ENCODE results near the gene DCST1.

DNA sequence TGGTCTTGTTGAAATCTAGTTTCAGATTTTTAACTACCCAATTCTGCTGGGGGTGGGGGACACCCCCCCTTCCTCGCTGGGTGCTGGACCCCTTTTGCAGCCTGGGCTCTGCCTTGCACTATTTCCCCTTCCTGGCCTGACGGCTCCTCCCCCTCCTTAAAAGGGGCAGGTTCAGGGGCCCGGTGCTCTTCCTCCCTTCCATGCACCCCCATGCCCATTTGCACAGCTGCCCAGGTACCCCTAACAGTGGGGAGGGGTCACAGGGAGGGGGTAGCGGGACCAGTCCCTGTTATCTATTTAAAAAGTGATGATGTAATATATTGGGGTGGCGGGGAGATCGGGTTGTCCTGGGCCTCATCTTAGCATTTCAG is 15.7 kb upstream of the DCST1 start:
- TF ChIP-seq, protein P1, sequence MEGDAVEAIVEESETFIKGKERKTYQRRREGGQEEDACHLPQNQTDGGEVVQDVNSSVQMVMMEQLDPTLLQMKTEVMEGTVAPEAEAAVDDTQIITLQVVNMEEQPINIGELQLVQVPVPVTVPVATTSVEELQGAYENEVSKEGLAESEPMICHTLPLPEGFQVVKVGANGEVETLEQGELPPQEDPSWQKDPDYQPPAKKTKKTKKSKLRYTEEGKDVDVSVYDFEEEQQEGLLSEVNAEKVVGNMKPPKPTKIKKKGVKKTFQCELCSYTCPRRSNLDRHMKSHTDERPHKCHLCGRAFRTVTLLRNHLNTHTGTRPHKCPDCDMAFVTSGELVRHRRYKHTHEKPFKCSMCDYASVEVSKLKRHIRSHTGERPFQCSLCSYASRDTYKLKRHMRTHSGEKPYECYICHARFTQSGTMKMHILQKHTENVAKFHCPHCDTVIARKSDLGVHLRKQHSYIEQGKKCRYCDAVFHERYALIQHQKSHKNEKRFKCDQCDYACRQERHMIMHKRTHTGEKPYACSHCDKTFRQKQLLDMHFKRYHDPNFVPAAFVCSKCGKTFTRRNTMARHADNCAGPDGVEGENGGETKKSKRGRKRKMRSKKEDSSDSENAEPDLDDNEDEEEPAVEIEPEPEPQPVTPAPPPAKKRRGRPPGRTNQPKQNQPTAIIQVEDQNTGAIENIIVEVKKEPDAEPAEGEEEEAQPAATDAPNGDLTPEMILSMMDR (conservative IDR thresholded peaks at IDR 0.05; ENCODE audit: low read length) = no peak; the same call in 1 of the 2 replicates
- no peak for TF ChIP-seq EZH2phosphoT487 (IDR thresholded peaks at IDR 0.05; ENCODE audit: borderline replicate concordance, low read depth, low read length)
